CD4-positive, alpha-beta T cell treated with Interleukin-4 for 1 hour (primary cell): ENCODE data around the gene DLGAP3.
"Not testable (repeated sequence)": the region's sequence is repeated elsewhere in the genome, so short reads cannot be mapped to it uniquely, and the experiment has no call there.

Experiments
- DNase-seq, 2 donors: peaks; one replicate each; pipeline ENCODE4 v3.0.0-alpha.2; 2020 to 2022

The DLGAP3 gene

DNA sequence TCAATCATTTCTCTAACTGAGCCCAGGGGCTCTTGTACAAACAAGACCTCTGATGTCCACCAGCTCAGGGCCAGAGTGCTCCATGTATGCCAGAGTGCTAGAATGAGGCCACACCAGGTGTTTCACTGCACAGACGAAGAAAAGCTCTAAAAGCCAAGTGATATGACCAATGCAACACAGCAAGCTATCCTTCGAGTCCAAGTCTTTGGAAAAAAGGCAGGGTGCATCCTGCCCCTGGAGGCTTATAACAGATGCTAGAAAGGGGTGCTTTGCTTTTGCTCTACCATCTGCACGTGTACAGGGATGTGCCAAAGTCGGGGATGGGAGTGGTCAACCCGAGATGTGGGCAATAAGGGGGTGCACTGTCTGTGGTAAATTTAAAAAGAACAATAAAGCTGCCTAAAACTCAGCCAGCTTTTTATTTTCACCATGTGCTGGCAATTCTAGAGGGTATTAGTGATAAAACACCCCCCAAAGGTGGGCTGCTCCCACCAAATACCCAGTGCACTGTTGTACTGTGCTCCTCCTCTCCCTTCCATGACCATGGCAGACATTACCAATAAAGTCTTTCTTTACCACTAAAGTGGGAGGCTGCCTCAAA lies 102.0 kb downstream of the DLGAP3 start:
- DNase-seq = no peak

DNA sequence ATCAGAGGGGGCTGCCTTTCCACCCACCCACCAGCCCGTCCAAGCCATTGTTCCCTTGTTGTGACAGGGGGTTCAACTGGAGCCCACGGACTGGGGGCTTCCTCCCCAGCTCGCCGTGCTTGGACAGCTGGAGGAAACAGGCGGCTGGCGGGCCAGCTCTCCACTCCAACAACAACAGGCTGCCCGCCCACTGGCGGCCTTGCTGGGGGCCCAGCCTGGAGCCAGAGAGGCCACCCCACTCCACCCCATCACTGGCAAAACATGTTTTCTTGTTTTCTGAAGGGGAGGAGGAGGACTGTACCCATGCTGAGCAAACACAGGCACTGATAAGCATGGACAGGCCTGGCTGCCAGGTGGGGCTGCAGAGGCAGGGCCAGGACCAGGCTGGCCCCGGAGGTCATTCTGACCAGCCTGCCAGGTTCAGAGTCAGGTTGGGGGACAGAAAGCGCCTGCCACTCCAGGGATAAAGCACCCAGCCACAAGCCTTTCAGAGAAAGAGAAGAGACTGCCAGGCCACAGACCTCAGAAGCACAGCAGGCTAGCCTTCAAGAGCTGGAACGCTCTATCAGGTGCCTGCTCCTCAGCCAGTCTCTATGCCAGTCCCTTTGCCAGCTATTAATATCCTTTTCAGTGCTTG lies 103.9 kb downstream of the DLGAP3 start:
- DNase-seq = no peak

DNA sequence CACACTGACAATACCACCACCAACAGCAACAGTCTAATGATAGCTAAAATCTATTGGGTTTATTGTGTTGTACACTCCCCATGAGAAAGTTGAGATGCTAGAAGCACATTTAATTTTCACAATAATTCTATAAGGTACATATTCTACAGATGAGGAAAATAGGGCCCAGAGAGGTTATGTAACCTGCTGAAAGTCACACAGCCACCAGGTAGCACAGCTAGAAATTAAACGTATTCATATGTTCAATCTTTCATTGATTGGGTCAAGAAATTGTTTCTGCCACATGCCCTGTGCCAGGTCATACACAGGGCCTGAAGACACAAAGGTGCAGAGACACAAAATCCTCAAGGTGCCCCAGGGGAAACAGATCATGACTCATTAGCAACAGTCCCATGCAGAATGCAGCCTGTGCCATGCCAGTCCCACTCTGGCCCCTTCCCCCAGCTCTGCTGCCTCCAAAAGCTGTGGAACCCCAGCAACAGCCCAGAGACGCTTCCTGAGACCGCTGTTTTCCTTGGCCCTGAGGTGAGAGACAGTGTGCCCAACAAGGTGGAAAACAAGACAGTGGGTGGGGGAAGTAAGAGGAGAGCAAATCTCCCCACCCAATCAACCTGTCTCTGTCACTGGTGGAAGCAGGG lies 104.5 kb downstream of the DLGAP3 start:
- no peak for DNase-seq

DNA sequence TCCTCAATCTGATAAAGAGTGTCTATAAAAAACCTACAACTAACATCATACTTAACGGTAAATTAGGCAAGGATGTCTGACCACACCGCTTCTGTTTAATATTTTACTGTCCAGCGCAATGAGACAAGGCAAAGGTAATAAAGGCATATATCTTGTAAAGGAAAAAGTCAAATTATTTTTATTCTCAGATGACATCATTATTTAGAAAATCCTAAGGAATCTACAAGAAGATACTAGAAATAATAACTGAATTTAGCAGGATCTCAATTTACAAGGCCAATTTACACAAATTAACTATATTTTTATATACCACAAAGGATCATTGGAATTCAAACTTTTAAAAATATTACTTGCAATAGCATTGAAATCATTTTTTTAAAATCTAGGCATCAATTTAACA lies 107.2 kb downstream of the DLGAP3 start:
- no peak for DNase-seq

DNA sequence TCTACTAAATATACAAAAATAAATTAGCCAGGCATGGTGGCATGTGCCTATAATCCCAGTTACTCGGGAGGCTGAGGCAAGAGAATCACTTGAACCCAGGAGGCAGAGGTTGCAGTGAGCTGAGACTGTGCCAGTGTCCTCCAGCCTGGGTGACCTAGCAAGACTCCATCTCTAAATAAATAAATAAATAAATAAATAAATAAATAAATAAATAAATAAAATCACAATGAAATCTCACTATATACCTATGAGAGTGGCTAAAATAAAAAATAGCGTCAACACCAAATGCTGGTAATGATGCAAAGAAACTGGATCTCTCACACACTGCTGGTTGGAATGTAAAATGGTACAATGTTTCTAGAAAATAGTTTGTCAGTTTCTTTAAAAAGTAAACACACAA lies 110.6 kb downstream of the DLGAP3 start:
- DNase-seq = not testable (repeated sequence)

DNA sequence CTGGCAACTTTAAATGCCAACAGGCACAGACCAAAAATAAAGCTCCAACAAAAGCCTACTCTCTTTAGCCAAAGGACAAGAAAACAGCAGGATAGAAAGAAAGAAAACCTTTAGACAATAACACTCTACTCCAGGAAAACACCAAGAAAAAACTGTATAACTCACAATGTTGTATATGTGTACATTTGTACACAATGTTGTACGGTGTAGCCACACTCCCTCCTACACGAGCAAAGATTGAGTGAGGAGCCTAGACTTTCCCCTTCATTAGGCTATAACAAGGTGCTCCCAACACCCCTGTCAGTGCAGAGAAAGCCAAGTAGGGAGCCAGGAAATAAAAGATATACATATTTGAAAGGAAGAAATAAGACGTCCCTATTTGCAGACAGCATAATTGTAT lies 112.7 kb downstream of the DLGAP3 start:
- DNase-seq = no peak

DNA sequence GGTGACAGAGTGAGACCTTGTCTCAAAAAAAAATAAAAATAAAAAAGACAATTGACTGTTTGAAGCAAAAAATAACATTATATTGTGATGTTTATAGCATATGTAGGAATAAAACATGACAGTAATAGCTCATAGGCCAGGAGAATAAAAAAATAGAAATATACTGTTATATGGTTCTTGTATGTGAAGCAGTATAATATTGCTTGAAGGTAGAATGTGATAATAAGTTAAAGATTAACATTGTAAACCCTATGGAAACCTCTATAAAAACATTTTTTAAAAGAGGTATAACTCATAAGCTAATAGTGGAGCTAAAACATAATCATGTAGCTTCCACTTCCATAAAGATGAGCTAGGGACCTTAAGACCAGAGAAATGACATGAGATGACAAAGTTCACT lies 113.1 kb downstream of the DLGAP3 start:
- no peak for DNase-seq
